Measurements from ENCODE around the gene OSBPL5. TPM values are rescaled to one million over a fixed set of nuclear protein-coding genes. Genes with fewer than 3 reads are reported as not detected.

The OSBPL5 gene
- total RNA-seq, 1 donor from 2014 or later: 115 TPM

DNA sequence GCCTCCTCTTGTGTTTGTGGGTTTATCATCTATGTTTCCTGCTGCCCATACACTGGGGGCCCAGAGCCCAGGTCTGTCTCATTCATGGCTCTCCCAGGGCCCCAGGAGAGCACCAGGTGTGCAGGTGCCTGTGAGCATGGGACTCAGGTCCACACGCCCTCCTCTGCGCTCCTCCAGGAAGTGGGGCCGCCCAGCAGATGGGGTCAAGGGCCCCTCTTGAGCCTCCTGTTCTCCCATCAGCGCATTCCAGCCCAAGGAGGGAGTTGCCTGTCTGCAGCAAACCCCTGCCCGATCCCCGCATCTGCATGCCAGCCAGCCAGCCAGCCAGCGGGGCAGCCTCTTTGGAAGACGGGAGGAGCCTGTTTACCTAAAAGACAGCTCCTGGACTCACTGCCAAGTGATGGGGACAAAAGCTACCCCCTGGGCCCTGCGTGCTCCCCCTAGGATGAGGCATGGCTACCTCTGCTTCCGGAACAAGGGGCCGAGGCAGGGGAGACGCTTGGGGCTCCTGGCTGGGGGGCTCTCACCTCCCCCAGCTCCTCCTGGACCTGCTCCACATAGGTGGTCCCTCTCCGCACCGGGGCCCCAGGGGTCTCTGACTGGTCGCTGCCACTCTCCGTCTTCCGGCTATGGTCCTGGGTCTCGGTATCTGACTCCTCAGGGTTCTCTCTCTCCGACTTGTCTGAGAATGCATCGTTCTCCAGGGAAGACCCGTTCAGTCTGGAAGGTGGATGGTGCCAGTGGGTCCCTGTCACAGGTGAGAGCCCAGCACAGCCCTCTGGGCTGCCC lies 58.2 kb downstream of the OSBPL5 start:
- no peak for DNase-seq

DNA sequence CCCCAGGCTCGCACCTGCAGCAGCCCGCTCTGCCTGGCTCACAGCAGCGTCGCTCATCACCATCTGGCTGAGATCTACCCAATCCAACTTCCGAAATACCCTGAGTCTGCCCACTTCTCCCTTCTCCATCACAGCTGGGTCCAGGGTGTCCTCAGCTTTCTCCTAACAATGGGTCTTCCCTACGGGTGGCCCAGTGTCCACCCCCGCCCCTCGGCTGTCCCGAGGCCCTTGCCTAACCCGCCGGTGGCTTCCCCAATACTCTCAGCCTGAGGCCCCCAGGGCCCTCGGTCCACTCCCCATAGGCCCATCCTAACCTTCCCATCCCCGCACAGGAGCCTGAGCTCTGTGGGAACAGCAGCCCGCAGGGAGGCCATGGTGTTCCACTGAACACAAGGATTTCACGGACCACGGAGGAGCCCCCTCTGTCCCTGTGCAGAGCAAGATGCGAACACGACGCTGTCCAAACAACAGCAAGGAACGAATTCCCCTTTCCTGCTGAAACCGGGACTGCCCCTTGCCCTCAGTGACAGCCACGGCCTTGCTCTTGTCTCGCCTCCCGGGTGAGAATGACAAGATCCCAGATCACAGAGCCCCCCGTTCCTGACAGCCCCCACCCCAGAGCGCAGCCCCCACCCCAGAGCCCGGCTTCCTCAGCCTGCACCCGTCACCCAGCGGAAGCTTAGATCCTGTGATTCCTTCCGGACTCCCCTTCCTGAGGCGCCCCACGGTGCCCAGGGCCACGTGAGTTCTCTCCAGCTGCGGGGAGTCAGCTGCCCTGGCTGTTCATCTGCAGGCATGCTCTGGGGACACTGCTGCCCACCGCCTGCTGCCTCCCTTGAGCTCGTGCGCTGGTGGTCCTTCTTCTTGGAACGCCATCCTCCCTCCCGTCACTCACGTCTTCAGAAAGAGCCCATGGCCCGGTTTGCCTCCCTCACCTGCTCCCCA lies 59.0 kb downstream of the OSBPL5 start:
- TF ChIP-seq, protein P1, sequence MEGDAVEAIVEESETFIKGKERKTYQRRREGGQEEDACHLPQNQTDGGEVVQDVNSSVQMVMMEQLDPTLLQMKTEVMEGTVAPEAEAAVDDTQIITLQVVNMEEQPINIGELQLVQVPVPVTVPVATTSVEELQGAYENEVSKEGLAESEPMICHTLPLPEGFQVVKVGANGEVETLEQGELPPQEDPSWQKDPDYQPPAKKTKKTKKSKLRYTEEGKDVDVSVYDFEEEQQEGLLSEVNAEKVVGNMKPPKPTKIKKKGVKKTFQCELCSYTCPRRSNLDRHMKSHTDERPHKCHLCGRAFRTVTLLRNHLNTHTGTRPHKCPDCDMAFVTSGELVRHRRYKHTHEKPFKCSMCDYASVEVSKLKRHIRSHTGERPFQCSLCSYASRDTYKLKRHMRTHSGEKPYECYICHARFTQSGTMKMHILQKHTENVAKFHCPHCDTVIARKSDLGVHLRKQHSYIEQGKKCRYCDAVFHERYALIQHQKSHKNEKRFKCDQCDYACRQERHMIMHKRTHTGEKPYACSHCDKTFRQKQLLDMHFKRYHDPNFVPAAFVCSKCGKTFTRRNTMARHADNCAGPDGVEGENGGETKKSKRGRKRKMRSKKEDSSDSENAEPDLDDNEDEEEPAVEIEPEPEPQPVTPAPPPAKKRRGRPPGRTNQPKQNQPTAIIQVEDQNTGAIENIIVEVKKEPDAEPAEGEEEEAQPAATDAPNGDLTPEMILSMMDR (IDR thresholded peaks at IDR 0.05; ENCODE audit: partially characterized antibody, unreplicated experiment): no peak
- peaks cover 11% of the 10 kb centered on the region for H3K9me3 Mint-ChIP-seq (ENCODE audit: unreplicated experiment)
- no peak for DNase-seq
- no peaks in the 10 kb centered on the region for H3K36me3 Mint-ChIP-seq (ENCODE audit: unreplicated experiment)
- H3K4me1 Mint-ChIP-seq (ENCODE audit: low read depth, unreplicated experiment): no peaks in the 10 kb centered on the region
- H3K27ac Mint-ChIP-seq (ENCODE audit: unreplicated experiment): no peak overlapping the region
- H3K27me3 Mint-ChIP-seq (ENCODE audit: unreplicated experiment): peaks cover 17% of the 10 kb centered on the region
- no peak overlapping the region for H3K4me3 Mint-ChIP-seq (ENCODE audit: unreplicated experiment)

More for the DNA sequence above, 58.2 kb downstream of the OSBPL5 start:
- peaks cover 11% of the 10 kb centered on the region for H3K9me3 Mint-ChIP-seq (ENCODE audit: unreplicated experiment)
- no peaks in the 10 kb centered on the region for H3K4me1 Mint-ChIP-seq (ENCODE audit: low read depth, unreplicated experiment)
- TF ChIP-seq, protein P1 (IDR thresholded peaks at IDR 0.05; ENCODE audit: partially characterized antibody, unreplicated experiment): no peak
- H3K36me3 Mint-ChIP-seq (ENCODE audit: unreplicated experiment): peaks cover 4% of the 10 kb centered on the region
- H3K27me3 Mint-ChIP-seq (ENCODE audit: unreplicated experiment): peaks cover 17% of the 10 kb centered on the region
- no peak overlapping the region for H3K4me3 Mint-ChIP-seq (ENCODE audit: unreplicated experiment)
- no peak overlapping the region for H3K27ac Mint-ChIP-seq (ENCODE audit: unreplicated experiment)

DNA sequence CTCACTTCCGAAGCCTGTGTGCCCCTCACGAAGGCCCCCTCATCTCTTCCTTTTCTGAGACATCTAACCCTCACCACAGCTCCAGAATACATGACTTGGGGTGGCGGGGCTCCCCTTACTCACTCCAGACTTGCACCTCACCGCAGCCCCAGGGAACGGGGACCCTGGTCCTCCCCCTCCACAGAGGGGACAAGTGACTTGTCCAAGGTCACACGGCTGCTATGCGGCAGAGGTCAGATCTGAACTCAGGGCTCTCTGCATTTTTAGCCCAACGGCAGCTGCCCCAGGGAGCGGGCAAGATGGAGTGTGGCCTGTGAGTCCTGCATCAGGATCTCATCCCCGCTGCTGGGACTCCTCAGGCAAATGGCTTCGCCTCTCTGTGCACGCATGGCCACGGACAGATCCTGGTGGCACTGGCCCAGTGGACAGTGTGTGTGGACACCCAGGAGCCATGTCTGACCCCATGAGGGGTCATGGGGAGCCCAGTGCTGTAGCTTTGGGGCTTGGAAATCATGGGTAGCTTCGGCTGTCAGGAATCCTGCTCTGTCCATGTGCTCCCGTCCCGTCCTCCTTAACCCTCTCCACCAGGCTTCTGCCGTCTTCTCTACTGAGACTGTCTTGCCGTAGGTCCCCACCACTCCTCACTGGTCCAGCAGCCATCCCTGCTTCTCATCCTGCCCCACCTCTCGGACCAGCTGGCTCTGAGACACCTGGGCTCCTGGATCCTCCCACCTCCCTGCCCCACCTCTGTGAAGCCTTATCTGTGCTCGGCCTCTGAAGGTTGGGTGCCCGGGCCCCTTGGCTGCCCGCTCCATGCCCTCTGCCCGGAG lies 59.9 kb downstream of the OSBPL5 start:
- H3K9me3 Mint-ChIP-seq (ENCODE audit: unreplicated experiment): peaks cover 11% of the 10 kb centered on the region
- DNase-seq: no peak
- H3K27ac Mint-ChIP-seq (ENCODE audit: unreplicated experiment): no peak overlapping the region
- H3K4me1 Mint-ChIP-seq (ENCODE audit: low read depth, unreplicated experiment): no peaks in the 10 kb centered on the region
- H3K27me3 Mint-ChIP-seq (ENCODE audit: unreplicated experiment): peaks cover 17% of the 10 kb centered on the region
- H3K36me3 Mint-ChIP-seq (ENCODE audit: unreplicated experiment): no peaks in the 10 kb centered on the region
- TF ChIP-seq, protein P1 (IDR thresholded peaks at IDR 0.05; ENCODE audit: partially characterized antibody, unreplicated experiment): no peak
- H3K4me3 Mint-ChIP-seq (ENCODE audit: unreplicated experiment): no peak overlapping the region

DNA sequence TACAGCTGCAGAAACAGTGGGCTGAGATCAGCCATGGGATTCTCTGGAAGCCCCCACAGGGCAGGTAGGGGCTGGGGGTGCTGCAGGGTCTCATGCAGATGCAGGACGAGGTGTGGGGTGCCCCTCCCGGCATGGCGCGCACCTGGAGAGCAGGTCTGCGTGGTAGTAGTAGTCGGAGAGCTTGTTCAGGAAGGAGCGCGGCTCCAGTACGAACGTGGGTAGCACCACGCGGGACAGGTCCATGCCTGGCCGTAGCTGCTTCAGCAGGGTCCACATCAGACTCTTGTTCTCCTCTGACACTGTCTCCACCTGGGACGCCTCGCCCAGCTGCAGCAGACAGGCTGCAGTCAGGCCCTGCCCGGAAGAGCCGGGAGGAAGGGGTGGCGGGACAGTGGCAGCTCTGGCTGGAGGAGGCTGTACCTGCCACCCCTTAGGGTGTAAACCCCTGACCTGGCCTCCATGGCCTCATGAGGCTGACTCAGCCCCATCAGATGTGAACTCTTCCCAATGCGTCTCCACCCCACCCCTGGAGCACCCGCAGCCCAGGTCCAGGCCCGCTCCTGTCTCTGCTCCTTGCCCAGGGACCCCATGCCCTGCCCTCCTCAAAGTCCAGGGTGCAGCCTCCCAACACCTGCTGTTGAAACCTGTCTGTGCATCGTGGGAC lies 60.9 kb downstream of the OSBPL5 start:
- no peak overlapping the region for H3K27ac Mint-ChIP-seq (ENCODE audit: unreplicated experiment)
- TF ChIP-seq, protein P1 (IDR thresholded peaks at IDR 0.05; ENCODE audit: partially characterized antibody, unreplicated experiment): no peak
- no peak for DNase-seq
- H3K9me3 Mint-ChIP-seq (ENCODE audit: unreplicated experiment): peaks cover 10% of the 10 kb centered on the region
- no peaks in the 10 kb centered on the region for H3K36me3 Mint-ChIP-seq (ENCODE audit: unreplicated experiment)
- H3K4me1 Mint-ChIP-seq (ENCODE audit: low read depth, unreplicated experiment): no peaks in the 10 kb centered on the region
- peaks cover 12% of the 10 kb centered on the region for H3K27me3 Mint-ChIP-seq (ENCODE audit: unreplicated experiment)
- no peak overlapping the region for H3K4me3 Mint-ChIP-seq (ENCODE audit: unreplicated experiment)
